ENCODE results near the gene DEAF1. TPM values are rescaled to one million over a fixed set of nuclear protein-coding genes. Genes with fewer than 3 reads are reported as not detected.

Gene DEAF1
- total RNA-seq, 4 donors from 2014 or later = 61.8 to 103 (median 87.6) TPM

GRCh38 chr11:608791-609251, 86.2 kb downstream of the DEAF1 start:
- H3K4me3 ChIP-seq (replicated peaks in 1 of 3) = no peak overlapping the region
- no peak for DNase-seq
- H3K27me3 ChIP-seq = no peaks in the 10 kb centered on the region
- WGBS, 2 donors = 71 to 87% methylated on average over 17 to 25 of the region's 28 CpGs
- TF ChIP-seq CTCF (IDR thresholded peaks at IDR 0.05) (no peak), POLR2A (IDR thresholded peaks at IDR 0.05) (no peak)
- H3K4me1 ChIP-seq = peaks cover 3 to 7% of the 10 kb centered on the region in 2 donors
- intact Hi-C loops (cut with DNase I) = no loop called here
- no peaks in the 10 kb centered on the region for H3K9me3 ChIP-seq
- no peak overlapping the region for H3K27ac ChIP-seq
- H3K36me3 ChIP-seq = peaks cover 77 to 95% of the 10 kb centered on the region in 2 donors

GRCh38 chr11:607971-608659, 86.9 kb downstream of the DEAF1 start:
- TF ChIP-seq POLR2A (IDR thresholded peaks at IDR 0.05) (no peak), CTCF (IDR thresholded peaks at IDR 0.05) (no peak)
- WGBS, 2 donors = 84 to 94% methylated on average over 25 to 27 of the region's 45 CpGs
- H3K9me3 ChIP-seq = no peaks in the 10 kb centered on the region
- H3K4me1 ChIP-seq = no peaks in the 10 kb centered on the region
- intact Hi-C loops (cut with DNase I) = no loop called here
- H3K27ac ChIP-seq = no peak overlapping the region
- peaks cover 78 to 95% of the 10 kb centered on the region in 2 donors for H3K36me3 ChIP-seq
- no peaks in the 10 kb centered on the region for H3K27me3 ChIP-seq
- no peak for DNase-seq
- H3K4me3 ChIP-seq (replicated peaks in 1 of 3) = no peak overlapping the region

- H3K27ac ChIP-seq = no peak overlapping the region
- no peak for DNase-seq
- H3K27me3 ChIP-seq = no peaks in the 10 kb centered on the region
- intact Hi-C loops (cut with DNase I) = no loop called here
- 93 to 95% methylated on average over 29 to 33 of the region's 35 CpGs for WGBS, 2 donors
- no peak overlapping the region for H3K4me3 ChIP-seq (replicated peaks in 1 of 3)
- H3K4me1 ChIP-seq = no peaks in the 10 kb centered on the region
- H3K9me3 ChIP-seq = no peaks in the 10 kb centered on the region
- TF ChIP-seq POLR2A (IDR thresholded peaks at IDR 0.05) (no peak), CTCF (IDR thresholded peaks at IDR 0.05) (no peak)
- H3K36me3 ChIP-seq = peaks cover 70 to 92% of the 10 kb centered on the region in 2 donors
These were observed 87.8 kb downstream of the DEAF1 start for GRCh38 chr11:607020-607780.

- no peaks in the 10 kb centered on the region for H3K4me1 ChIP-seq
- 84 to 90% methylated on average over 3 to 4 of the region's 19 CpGs for WGBS, 2 donors
- peaks cover 72 to 92% of the 10 kb centered on the region in 2 donors for H3K36me3 ChIP-seq
- no peaks in the 10 kb centered on the region for H3K9me3 ChIP-seq
- TF ChIP-seq CTCF (IDR thresholded peaks at IDR 0.05) = no peak
- TF ChIP-seq POLR2A (IDR thresholded peaks at IDR 0.05) = no peak
- no peaks in the 10 kb centered on the region for H3K27me3 ChIP-seq
- peak; percentile 70 to 76 for DNase-seq
- intact Hi-C loops (cut with DNase I) = no loop called here
- H3K27ac ChIP-seq = no peak overlapping the region
- H3K4me3 ChIP-seq (replicated peaks in 1 of 3) = no peak overlapping the region
These were observed 88.8 kb downstream of the DEAF1 start for GRCh38 chr11:606245-606644.
